Erythroblast (primary cell): Measurements from ENCODE around the gene L1CAM.

ENCODE experiments used
- GATA1 ChIP-seq: IDR thresholded peaks from 2 replicates; pipeline ENCODE4 v1.6.1; 2011; ENCODE audit warnings: low read depth, mild to moderate bottlenecking, control low read depth, low read length, moderate library complexity
- POLR2A ChIP-seq: IDR thresholded peaks from 2 replicates; pipeline ENCODE4 v1.6.1; 2011; ENCODE audit warnings: mild to moderate bottlenecking, low read length

- no peak for TF ChIP-seq POLR2A
- no peak for TF ChIP-seq GATA1
These were observed 54.4 kb downstream of the L1CAM start for GRCh38 chrX:153831429-153832150.
